Measurements from ENCODE around the gene PTPN20.

The PTPN20 gene

DNA sequence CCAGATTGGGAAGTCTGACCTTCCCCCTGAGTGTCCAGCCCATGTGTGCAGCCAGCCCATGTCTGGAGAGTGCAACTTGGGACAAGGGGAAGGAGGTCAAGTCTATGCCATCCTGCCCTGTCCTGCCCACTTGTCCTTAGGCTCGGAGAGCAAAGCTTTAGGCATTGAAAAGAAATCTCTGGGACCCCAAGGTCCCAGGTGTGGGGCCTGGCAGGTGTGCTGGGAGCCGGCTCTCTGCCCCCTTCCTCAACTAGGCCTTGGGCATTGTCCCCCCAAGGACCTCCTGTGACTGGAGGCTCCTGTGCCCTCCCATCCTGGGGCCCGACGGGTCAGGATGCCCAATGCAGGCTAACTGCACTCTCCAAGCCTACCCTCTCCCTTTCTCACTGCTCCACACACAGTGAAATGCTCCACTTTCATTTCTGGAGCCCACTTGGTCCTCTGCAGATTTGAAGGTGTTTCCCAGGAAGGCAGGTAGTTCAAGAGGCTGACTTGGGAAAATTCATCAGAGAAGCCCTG is 124.7 kb downstream of the PTPN20 start:
- TF ChIP-seq CEBPB (IDR thresholded peaks at IDR 0.05) (no peak), NFIC (IDR thresholded peaks at IDR 0.05) (no peak), FOXM1 (IDR thresholded peaks at IDR 0.05; ENCODE audit: borderline replicate concordance, low read depth) (no peak), YY1 (IDR thresholded peaks at IDR 0.05; ENCODE audit: low read depth) (no peak), EGR1 (IDR thresholded peaks at IDR 0.05) (no peak), CREB1 (IDR thresholded peaks at IDR 0.05; ENCODE audit: low read depth) (no peak), EP300 (IDR thresholded peaks at IDR 0.05; ENCODE audit: borderline replicate concordance) (no peak), RAD21 (IDR thresholded peaks at IDR 0.05; ENCODE audit: low read depth) (no peak), ZBTB7A (IDR thresholded peaks at IDR 0.05; ENCODE audit: low read depth) (no peak)
- TF ChIP-seq, protein P1, sequence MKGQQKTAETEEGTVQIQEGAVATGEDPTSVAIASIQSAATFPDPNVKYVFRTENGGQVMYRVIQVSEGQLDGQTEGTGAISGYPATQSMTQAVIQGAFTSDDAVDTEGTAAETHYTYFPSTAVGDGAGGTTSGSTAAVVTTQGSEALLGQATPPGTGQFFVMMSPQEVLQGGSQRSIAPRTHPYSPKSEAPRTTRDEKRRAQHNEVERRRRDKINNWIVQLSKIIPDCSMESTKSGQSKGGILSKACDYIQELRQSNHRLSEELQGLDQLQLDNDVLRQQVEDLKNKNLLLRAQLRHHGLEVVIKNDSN (IDR thresholded peaks at IDR 0.05), result no peak

GRCh38 chr10:47036771-47037170 is 125.5 kb downstream of the PTPN20 start:
- no peak for TF ChIP-seq RAD21 (IDR thresholded peaks at IDR 0.05; ENCODE audit: low read depth)
- no peak for TF ChIP-seq TCF12 (IDR thresholded peaks at IDR 0.05; ENCODE audit: low read depth)
- TF ChIP-seq YY1 (IDR thresholded peaks at IDR 0.05; ENCODE audit: low read depth), result no peak
- no peak for TF ChIP-seq CREB1 (IDR thresholded peaks at IDR 0.05; ENCODE audit: low read depth)
- TF ChIP-seq CEBPB (IDR thresholded peaks at IDR 0.05), result no peak
- TF ChIP-seq ZBTB7A (IDR thresholded peaks at IDR 0.05; ENCODE audit: low read depth), result no peak
- no peak for TF ChIP-seq EP300 (IDR thresholded peaks at IDR 0.05; ENCODE audit: borderline replicate concordance)
- no peak for TF ChIP-seq NFIC (IDR thresholded peaks at IDR 0.05)
- no peak for TF ChIP-seq TEAD4 (IDR thresholded peaks at IDR 0.05)
- TF ChIP-seq MAX (IDR thresholded peaks at IDR 0.05), result no peak
- no peak for TF ChIP-seq FOXM1 (IDR thresholded peaks at IDR 0.05; ENCODE audit: borderline replicate concordance, low read depth)
- TF ChIP-seq, protein P1 (IDR thresholded peaks at IDR 0.05), result no peak
- TF ChIP-seq EGR1 (IDR thresholded peaks at IDR 0.05), result no peak
- no peak for TF ChIP-seq TAF1 (IDR thresholded peaks at IDR 0.05; ENCODE audit: low read depth)

DNA sequence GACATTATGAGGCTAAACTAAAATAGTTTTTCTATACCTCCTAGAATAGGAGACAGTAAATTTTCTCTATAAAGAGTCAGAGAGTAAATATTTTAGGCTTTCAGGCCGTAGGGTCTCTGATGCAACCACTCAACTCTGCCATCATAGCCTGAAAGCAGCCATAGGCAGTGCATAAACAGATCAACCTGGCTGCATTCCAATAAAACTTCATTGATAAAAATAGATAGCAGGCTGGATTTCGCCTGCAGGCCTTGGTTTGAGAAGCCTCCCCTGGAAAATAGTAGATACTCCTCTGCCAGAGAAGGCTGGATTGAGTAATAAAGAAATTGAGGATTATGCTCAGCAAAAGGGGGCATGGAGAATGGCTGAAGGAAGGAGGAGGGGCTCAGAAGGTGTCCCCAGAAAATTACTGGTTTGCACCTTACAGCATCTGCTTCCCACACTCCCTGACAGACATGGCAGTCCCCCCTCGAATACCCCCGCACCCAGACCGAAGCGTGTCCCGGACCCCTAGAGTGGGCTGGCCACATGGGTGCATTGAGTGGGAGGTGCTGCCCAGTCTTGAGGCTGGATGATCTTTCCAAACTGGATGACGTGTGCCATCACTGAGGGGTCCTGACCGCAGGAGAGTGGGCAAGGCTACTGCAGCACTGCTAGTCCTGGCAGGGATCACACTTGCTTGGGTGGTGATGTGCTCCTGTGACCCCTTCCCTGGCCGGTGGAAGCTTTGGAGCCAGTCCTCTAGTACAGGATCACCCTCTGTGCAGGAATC is 126.6 kb downstream of the PTPN20 start:
- TF ChIP-seq ZBTB7A (IDR thresholded peaks at IDR 0.05; ENCODE audit: low read depth), result no peak
- TF ChIP-seq TCF12 (IDR thresholded peaks at IDR 0.05; ENCODE audit: low read depth), result no peak
- no peak for TF ChIP-seq CREB1 (IDR thresholded peaks at IDR 0.05; ENCODE audit: low read depth)
- TF ChIP-seq REST (IDR thresholded peaks at IDR 0.05; ENCODE audit: low read depth), result no peak
- no peak for TF ChIP-seq YY1 (IDR thresholded peaks at IDR 0.05; ENCODE audit: low read depth)
- no peak for TF ChIP-seq EGR1 (IDR thresholded peaks at IDR 0.05)
- TF ChIP-seq MAX (IDR thresholded peaks at IDR 0.05), result no peak

GRCh38 chr10:47038881-47039561 is 127.8 kb downstream of the PTPN20 start:
- TF ChIP-seq YY1 (IDR thresholded peaks at IDR 0.05; ENCODE audit: low read depth), result no peak
- TF ChIP-seq CREB1 (IDR thresholded peaks at IDR 0.05; ENCODE audit: low read depth), result no peak
- no peak for TF ChIP-seq CEBPB (IDR thresholded peaks at IDR 0.05)
- TF ChIP-seq EGR1 (IDR thresholded peaks at IDR 0.05), result no peak
- TF ChIP-seq MAX (IDR thresholded peaks at IDR 0.05), result no peak

DNA sequence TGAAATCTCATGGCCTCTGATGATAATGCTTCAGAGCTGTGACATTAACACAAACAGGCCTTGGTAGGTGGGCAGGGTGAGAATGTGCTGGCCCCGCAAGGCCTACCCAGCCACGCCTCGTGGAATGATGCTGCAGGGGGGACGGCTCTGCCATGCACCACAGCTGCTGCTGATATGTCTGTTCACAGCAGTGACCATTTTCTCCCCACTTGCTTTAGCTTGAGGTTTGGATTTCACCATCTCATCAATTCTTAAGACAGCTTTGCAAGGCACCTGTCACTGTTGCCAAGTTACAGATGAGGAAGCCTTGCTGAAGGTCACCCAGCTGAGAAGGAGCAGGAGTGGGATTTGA is 128.3 kb downstream of the PTPN20 start:
- TF ChIP-seq TEAD4 (IDR thresholded peaks at IDR 0.05) (no peak), TCF12 (IDR thresholded peaks at IDR 0.05; ENCODE audit: low read depth) (no peak), REST (IDR thresholded peaks at IDR 0.05; ENCODE audit: low read depth) (no peak), CEBPB (IDR thresholded peaks at IDR 0.05) (no peak), MAX (IDR thresholded peaks at IDR 0.05) (no peak), TAF1 (IDR thresholded peaks at IDR 0.05; ENCODE audit: low read depth) (no peak), ZBTB7A (IDR thresholded peaks at IDR 0.05; ENCODE audit: low read depth) (no peak)
- TF ChIP-seq, protein P1 (IDR thresholded peaks at IDR 0.05), result no peak

Data from Ishikawa (cell line).